NB4 (cell line): ENCODE results near the gene CCDC85C.

Source experiments
- DNase-seq: peaks from one replicate; pipeline ENCODE4 v3.0.0; 2010; ENCODE audit warnings: low read depth
- H3K4me3 ChIP-seq: one replicate; pipeline ENCODE4 v1.5.1; 2011; ENCODE audit warnings: mild to moderate bottlenecking, low read depth, low read length, moderate library complexity
- MAX ChIP-seq: IDR thresholded peaks from 2 replicates; pipeline ENCODE4 v1.6.1; 2011; ENCODE audit warnings: low read depth, low read length
- MYC ChIP-seq: IDR thresholded peaks from 2 replicates; pipeline ENCODE4 v1.6.1; 2011; ENCODE audit warnings: low read depth, low read length
- POLR2A ChIP-seq: IDR thresholded peaks from 2 replicates; pipeline ENCODE4 v1.6.1; 2011; ENCODE audit warnings: mild to moderate bottlenecking; ENCODE audit not compliant: insufficient read length; ENCODE audit errors: extremely low read depth
- TF ChIP-seq, protein P1 (sequence below): IDR thresholded peaks from one replicate; pipeline ENCODE4 v1.5.1; 2012; ENCODE audit warnings: low read depth, low read length

Gene CCDC85C

DNA sequence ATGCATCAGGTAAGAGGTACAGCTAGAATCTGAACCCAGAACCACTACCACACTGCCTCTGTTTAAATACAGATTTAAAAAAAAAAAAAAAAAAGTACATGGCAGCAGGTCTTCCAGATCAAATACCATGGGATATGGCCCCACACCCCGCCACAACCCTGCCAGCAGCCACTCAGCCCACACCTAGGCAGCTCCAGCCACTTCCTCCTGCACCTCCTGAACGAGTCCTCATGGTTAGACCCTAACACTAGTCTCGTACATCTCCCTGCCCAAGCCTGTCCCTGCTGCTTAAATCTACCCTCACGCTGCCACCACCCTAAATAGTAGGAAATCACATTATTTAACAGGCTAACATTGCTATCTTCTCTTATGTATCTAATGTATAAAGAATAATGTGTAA lies 135.9 kb downstream of the CCDC85C start:
- TF ChIP-seq, protein P1, sequence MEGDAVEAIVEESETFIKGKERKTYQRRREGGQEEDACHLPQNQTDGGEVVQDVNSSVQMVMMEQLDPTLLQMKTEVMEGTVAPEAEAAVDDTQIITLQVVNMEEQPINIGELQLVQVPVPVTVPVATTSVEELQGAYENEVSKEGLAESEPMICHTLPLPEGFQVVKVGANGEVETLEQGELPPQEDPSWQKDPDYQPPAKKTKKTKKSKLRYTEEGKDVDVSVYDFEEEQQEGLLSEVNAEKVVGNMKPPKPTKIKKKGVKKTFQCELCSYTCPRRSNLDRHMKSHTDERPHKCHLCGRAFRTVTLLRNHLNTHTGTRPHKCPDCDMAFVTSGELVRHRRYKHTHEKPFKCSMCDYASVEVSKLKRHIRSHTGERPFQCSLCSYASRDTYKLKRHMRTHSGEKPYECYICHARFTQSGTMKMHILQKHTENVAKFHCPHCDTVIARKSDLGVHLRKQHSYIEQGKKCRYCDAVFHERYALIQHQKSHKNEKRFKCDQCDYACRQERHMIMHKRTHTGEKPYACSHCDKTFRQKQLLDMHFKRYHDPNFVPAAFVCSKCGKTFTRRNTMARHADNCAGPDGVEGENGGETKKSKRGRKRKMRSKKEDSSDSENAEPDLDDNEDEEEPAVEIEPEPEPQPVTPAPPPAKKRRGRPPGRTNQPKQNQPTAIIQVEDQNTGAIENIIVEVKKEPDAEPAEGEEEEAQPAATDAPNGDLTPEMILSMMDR = no peak
- H3K4me3 ChIP-seq = no peak overlapping the region
- DNase-seq = peak; percentile 6

- DNase-seq = no peak
- TF ChIP-seq MAX = no peak
- TF ChIP-seq POLR2A = no peak
- H3K4me3 ChIP-seq = no peak overlapping the region
These were observed 136.5 kb downstream of the CCDC85C start for GRCh38 chr14:99467336-99468078.

- no peak for TF ChIP-seq MYC
- TF ChIP-seq MAX = no peak
- TF ChIP-seq, protein P1 = no peak
- TF ChIP-seq POLR2A = no peak
- H3K4me3 ChIP-seq = no peak overlapping the region
- DNase-seq = no peak
These were observed 137.2 kb downstream of the CCDC85C start for GRCh38 chr14:99466758-99467157.

DNA sequence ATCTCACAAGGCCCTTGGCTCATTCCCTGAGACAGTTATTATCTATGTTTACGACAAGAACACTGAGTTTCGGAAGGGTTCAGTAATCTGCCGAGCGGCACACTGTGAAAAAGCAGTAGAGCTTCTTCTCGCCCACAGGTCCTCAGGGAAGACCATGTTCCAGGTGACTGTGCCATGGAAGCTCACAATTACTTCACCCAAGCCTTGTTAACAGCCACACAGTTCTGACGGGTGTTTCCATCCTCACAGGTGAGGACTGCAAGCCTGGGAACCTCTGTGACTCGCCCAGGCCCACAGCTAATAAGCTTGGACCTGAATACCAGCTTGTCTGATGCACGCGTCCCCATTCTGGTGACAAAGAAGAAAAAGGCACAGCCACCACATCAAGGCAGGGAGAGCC lies 138.7 kb downstream of the CCDC85C start:
- no peak overlapping the region for H3K4me3 ChIP-seq
- no peak for DNase-seq
- TF ChIP-seq MYC (no peak), MAX (no peak), POLR2A (no peak)
- TF ChIP-seq, protein P1 = no peak

DNA sequence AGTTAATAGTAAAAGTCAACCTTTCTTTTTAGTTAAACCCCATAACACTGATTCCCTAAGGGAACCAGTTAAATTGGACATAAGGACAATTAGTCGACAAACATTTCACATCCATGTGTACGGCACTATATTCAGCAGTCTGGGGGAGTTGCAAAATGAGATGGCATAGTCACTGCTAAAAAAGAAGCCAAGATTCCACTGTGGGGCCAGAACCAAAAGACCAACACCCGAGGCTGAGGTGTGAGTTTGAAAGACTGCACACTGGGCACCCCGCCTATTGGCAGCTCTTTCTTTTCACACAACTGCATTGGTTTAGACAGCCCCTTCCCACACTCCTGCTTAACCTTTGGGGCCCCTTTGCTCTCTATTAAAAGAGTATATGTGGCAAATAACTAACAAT lies 140.0 kb downstream of the CCDC85C start:
- no peak overlapping the region for H3K4me3 ChIP-seq
- TF ChIP-seq MAX (no peak), MYC (no peak), POLR2A (no peak)
- TF ChIP-seq, protein P1 = no peak
- no peak for DNase-seq

DNA sequence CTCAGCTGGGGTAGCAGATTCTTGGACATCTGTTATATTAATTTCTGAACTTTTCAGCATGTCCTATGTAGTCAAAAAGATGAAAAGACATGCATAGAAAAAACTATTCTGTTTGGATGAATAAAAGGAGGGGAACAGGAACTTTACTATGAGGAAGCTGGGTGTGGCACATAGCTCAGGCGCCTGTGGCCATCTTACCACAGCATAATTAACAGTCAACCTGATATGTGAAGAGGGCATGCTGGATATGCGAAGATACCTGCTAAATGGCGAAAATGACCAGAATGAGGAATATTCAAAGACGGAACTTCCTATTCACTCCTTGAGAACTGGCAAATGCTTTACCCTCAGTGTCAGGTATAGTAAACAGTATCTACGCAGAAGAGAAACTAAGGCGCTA lies 141.8 kb downstream of the CCDC85C start:
- DNase-seq = no peak
- H3K4me3 ChIP-seq = no peak overlapping the region
- TF ChIP-seq MAX (no peak), MYC (no peak), POLR2A (no peak)
- TF ChIP-seq, protein P1 = no peak
